HG03460 (cell line): ENCODE measurements around the gene CD96.
"Not testable (repeated sequence)": the region's sequence is repeated elsewhere in the genome, so short reads cannot be mapped to it uniquely, and the experiment has no call there.

ENCODE experiments used
- ATAC-seq: cut with Tn5 transposase; IDR thresholded peaks from one replicate; pipeline ENCODE4 v1.9.1; 2021; ENCODE audit not compliant: unreplicated experiment

The CD96 gene

GRCh38 chr3:111548756-111549155 is 6.8 kb downstream of the CD96 start:
- no peak for ATAC-seq

- ATAC-seq: not testable (repeated sequence)
Measured at GRCh38 chr3:111561902-111562301, 19.9 kb downstream of the CD96 start.

- no peak for ATAC-seq
Measured at GRCh38 chr3:111566844-111567243, 24.8 kb downstream of the CD96 start.

- ATAC-seq: no peak
Measured at GRCh38 chr3:111568355-111568754, 26.4 kb downstream of the CD96 start.

- no peak for ATAC-seq
Measured at GRCh38 chr3:111568911-111569310, 26.9 kb downstream of the CD96 start.

- no peak for ATAC-seq
Measured at GRCh38 chr3:111570404-111571030, 28.5 kb downstream of the CD96 start.

- no peak for ATAC-seq
Measured at GRCh38 chr3:111571282-111571681, 29.3 kb downstream of the CD96 start.

GRCh38 chr3:111571907-111572460 is 30.0 kb downstream of the CD96 start:
- ATAC-seq: no peak

- no peak for ATAC-seq
Measured at GRCh38 chr3:111577113-111577512, 35.1 kb downstream of the CD96 start.

GRCh38 chr3:111577798-111578685 is 36.0 kb downstream of the CD96 start:
- peak; percentile 94 for ATAC-seq

GRCh38 chr3:111578867-111579266 is 36.9 kb downstream of the CD96 start:
- ATAC-seq: no peak

- ATAC-seq: no peak
Measured at GRCh38 chr3:111579495-111579894, 37.5 kb downstream of the CD96 start.

- no peak for ATAC-seq
Measured at GRCh38 chr3:111581403-111582119, 39.6 kb downstream of the CD96 start.

- no peak for ATAC-seq
Measured at GRCh38 chr3:111582120-111582474, 40.1 kb downstream of the CD96 start.

- ATAC-seq: no peak
Measured at GRCh38 chr3:111584744-111585143, 42.7 kb downstream of the CD96 start.

- ATAC-seq: no peak
Measured at GRCh38 chr3:111585217-111585616, 43.2 kb downstream of the CD96 start.

GRCh38 chr3:111588527-111588926 is 46.5 kb downstream of the CD96 start:
- ATAC-seq: no peak

GRCh38 chr3:111589303-111590142 is 47.5 kb downstream of the CD96 start:
- ATAC-seq: no peak

GRCh38 chr3:111590143-111590491 is 48.1 kb downstream of the CD96 start:
- ATAC-seq: no peak

- ATAC-seq: no peak
Measured at GRCh38 chr3:111591555-111591954, 49.6 kb downstream of the CD96 start.

- no peak for ATAC-seq
Measured at GRCh38 chr3:111592143-111592542, 50.1 kb downstream of the CD96 start.
